Central memory CD4-positive, alpha-beta T cell (primary cell): ENCODE results near the gene PAWR.
"Not testable (repeated sequence)": the region's sequence is repeated elsewhere in the genome, so short reads cannot be mapped to it uniquely, and the experiment has no call there.

Experiments
- DNase-seq: peaks from one replicate; pipeline ENCODE4 v3.0.0; 2022

Gene PAWR

DNA sequence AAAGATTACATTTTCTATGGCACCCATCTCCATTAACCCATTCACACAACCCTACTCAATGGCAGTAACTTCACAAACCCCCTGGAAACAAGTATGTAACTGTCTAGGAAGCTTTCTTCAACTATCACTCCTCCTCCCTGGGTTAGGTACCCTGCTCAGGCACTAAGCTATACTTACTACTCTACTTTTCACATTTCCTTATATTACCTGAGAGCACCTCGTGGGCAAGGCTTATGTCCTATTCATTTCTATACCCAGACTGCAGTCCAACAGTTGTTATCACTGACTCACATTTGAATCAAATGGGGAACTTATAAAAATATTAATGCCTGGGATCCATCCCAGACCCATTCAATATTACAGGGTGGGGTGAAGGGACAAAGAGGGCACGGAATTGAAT lies 4.6 kb downstream of the PAWR start:
- DNase-seq, result no peak

DNA sequence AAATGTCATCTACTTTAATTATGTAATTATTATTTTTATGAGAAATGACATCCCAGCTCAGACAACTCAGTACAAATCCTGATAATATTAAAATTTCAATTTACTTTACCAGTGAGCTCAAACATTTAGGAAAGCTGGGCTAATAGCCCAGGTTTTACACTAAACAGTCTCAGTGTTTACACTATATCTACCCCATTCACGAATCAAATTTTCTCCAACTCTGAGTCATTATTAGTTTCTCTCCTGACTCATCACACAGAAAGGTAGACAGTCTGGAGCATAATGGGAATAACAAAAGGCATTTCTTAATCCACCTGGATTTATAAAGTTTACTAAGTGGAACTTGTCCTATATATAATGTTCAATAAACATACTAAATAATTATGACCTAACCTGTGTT lies 5.7 kb downstream of the PAWR start:
- DNase-seq, result no peak

DNA sequence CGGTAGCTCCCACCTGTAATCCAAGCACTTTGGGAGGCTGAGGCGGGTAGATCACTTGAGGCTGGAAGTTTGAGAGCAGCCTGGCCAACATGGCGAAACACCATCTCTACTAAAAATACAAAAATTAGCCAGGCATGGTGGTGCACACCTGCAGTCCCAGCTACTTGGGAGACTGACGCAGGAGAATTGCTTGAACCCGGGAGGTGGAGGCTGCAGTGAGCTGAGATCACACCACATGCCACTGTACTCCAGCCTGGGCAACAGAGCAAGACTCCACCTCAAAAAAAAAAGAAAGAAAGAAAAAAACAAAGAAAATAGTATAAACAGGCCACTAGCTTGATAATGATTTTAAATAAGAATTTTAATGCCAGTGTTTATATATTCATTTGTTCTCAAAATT lies 6.4 kb downstream of the PAWR start:
- DNase-seq, result not testable (repeated sequence)

DNA sequence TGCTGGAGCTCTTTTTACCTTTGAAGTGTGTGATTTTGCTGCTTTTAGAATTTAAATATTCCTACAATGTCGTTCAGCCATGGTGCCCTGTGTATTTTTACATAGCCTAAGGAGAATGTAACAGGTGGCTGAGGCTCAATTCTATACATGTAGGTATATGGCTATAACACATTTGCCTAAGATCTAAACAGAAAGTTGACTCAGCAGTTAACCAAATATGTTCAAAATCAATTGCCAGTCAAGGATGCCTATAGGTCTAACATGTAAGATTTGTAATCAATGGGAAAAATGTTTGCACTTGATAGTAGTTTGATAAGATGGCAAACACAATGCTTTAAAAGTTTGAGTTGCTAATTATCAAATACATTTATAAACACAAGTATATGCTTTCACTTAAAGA lies 8.2 kb downstream of the PAWR start:
- no peak for DNase-seq

DNA sequence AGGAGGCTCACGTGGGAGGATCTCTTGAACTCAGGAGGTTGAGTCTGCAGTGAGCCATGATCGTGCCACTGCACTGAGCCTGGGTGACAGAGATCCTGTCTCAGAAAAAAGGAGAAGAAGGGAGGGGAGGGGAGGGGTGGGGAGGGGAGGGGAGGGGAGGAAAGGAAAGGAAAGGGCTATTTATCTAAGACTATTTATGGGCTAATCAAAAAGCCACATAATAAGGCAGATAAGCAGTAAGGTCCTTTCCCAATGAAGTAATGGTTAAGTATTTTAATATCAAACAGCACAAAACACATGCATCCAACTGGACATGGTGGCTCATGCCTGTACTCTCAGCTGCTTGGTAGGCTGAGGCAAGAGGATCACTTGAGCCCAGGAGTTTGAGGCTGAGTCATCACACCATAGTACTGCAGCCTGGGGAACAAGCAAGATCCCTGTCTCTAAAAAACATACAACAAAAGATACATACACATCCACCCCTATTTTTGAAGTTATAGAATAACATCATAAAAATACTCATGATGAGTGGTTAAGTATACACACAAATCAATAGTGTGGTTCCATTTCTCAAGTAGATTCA lies 9.7 kb downstream of the PAWR start:
- DNase-seq, result no peak

DNA sequence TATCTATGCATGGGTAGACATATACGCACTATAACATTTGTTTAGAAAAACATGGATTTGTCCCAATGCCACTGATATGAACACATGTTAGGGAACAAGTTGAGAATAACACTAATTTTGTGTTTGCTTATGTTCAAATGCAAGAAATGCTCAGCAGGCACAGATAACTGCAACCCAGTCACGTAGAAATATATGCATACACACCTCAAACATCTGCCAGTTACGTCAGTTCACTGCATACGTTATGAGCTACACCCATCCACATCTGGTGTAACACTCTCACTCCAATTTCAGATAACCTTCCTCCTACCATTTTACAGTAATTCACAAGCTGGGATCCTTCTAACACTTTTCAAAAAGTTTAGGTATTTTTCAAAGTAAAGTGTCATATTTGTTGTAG lies 10.7 kb downstream of the PAWR start:
- no peak for DNase-seq

DNA sequence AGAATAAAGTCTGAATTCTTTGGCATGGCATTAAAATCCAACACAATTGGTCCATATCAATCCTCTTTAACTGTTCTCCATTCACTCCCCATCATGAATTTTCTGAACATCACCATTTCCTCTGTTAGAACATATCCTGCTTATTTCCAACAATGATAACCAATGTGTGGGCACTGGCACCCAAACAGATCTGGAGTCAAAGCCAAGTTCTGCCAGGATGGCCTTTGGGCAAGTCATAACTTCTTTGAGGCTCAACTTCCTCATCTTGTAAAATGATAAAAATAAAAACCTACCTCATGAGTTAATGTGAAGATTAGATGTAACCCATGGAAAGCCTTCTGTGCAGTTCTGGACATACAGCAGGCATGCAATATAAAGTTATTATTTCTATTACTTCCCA lies 12.5 kb downstream of the PAWR start:
- no peak for DNase-seq

DNA sequence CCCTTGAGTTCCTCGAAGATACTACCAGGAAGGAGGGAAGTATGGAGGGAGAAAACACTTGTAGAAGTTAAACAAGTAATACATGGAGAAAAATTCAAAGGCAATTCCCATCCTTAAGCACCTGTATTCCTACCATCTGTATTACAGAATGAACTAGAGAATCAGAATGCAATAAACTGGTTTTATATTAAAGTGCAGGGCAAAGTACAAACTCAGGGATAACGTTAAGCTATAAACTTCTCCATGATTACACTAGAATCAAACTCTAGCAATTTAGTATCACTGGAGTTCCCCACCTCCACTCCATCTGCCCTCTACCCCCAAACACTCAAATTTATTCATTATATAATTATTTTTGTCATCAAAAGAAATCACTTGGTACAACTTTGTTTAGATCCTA lies 13.1 kb downstream of the PAWR start:
- DNase-seq, result no peak

DNA sequence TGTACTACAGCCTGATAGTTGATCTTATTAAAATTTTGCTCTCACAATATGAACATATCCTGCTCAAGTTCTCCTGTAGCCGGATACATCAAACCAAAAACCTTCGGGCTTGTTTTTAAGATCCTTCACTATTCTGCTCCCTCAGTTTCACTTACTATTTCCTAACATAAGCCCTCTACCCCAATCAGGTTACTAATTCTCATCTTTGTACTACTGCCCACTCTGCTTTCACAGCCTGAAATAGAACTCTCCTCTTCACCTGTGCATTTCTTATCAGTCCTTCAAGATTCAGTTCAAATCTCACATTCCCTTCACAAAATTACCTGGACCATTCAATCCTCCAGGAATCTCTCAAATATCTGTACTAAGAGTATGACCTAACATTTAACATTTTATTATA lies 14.2 kb downstream of the PAWR start:
- no peak for DNase-seq

DNA sequence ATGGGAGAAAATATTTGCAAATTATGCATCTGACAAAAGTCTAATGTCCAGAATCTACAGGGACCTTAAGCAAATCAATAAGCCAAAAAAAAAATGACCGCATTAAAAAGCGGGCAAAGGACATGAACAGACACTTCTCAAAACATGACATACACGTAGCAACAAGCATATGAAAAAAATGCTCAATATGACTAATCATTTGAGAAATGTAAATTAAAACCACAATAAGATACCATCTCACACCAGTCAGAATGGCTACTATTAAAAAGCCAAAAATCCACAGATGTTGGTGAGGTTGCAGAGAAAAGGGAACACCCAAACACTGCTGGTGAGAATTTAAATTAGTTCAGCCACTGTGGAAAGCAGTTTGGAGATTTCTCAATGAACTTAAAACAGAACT lies 16.1 kb downstream of the PAWR start:
- DNase-seq, result no peak

DNA sequence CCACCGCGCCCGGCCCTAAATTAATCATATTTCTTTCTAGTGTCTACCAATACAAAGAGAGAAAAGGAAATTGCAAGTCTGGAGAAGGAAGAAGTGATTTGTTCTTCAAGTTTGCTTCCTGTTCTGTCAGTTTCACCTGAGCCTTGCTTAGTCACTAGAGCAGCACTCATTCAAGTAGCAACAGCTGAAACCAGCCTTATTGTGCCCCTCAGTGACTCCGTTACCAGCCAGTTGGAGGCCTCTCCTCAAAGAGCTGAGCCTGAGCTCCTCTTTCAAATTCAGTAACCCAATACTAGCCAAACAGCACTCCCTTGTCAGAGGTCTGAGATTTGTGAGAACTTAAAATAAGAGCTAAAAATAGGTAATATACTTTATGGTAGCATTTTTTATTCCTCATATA lies 17.4 kb downstream of the PAWR start:
- no peak for DNase-seq

DNA sequence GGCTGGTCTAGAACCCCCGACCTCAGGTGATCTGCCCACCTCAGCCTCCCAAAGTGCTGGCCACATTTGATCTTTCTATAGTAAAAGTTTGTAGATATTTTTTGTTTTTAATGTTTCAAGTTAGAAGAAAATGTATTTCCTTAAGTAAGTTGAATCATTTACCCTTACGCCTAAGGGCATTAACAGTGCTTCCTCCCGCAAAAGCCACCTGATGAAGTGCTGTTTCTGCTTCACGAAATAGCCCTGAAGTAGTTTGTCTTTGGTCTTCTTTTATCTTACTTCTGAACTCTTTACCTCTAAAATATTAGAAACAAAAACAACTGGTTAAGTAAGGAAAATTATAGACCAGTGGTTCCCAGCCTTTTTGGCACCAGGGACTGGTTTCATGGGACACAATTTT lies 22.7 kb downstream of the PAWR start:
- DNase-seq, result no peak

DNA sequence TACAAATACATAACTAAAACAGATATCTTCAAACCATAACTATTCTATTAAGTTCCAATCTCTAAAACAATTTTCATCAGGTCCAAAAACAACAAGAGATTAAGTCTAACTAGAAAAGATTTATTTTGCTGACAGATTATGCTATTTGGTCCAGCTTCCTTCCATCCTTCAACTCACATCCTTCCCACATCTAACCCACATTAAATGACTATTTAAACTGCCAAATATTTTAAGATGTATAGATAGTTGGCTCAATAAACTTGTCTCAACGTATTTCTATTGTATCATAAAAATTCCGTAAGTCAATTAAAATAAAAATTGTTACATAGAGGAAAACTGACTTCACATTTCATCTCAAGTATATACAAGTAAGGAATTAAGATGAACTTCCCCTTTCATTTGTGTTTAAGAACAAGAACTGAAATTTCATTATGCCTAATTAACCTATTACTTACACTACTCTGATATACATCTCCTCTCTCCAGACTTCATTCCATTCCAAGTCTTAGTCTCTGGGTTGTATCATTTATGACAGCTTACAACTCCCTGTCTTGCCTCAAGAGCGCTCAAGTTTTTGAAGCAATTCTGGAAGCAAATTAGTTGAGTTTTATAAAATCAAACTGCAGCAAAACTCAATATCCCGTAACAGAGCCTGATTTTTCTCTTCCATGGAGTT lies 25.4 kb downstream of the PAWR start:
- no peak for DNase-seq

DNA sequence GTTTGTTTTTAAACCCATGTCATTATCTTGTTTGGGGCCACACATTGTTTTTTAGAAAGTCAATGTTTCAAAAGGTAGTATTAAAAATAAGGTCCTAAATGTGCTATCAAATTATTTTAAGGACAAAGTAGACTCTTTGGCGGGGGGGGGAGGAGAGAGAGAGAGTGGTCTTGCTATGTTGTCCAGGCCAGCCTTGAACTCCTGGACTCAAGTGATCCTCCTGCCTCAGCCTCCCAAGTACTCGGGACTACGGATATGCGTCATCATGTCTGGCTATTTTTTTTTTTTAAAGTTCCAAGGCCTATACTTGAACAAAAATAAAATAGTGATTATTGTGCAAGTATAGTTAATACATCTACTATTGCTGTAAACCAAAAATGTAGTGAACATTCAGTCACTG lies 26.2 kb downstream of the PAWR start:
- no peak for DNase-seq

DNA sequence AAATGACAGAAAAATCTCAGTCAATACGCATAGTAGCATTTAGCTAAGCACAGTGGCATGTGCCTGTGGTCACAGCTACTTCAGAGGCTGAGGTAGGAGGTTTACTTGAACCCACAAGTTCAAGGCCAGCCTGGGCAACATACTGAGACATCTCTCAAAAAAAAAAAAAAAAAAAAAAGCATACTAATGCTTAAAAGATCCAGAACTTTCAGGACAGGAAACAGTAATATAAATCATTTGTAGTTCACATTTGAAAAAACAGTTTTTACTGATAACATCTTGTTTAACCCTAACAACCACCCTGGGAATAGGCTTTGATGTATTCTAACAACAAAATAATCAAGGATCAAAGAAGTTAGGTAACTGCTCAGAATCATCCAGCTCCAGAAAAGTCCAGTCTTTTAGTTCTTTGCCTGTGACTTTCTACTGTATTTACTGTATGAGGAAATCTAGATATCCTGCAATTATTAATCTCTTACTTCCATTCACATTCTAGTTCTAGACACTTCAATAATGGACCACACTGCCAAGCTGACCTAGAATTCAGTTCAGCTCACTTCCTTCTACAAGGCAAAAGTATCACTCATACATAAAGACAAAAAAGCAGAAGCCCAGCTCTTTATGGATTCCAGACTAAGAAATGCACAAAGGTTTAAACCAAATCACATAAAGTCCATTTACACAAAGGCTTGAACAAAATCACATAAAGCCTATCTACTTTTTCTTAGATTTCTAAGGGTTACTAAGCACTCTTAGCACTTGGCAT lies 28.5 kb downstream of the PAWR start:
- no peak for DNase-seq

DNA sequence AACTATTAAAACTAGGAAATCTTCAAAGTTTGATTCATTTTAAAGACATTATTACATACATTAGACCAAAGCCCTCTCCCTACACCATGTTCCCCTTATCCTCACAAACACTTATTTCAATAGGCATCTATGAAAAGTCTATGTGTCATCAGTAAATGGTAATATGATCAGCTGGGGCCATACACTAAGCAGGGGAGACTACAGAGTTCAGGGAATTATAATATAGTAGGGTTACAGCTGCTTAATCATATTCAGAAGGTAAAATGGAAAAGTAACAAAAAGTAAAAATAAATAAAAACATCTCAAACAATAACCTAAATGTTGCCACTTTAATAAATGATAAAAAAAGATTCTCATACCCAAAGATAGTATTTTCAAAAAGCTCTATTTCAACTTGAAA lies 29.1 kb downstream of the PAWR start:
- DNase-seq, result no peak

DNA sequence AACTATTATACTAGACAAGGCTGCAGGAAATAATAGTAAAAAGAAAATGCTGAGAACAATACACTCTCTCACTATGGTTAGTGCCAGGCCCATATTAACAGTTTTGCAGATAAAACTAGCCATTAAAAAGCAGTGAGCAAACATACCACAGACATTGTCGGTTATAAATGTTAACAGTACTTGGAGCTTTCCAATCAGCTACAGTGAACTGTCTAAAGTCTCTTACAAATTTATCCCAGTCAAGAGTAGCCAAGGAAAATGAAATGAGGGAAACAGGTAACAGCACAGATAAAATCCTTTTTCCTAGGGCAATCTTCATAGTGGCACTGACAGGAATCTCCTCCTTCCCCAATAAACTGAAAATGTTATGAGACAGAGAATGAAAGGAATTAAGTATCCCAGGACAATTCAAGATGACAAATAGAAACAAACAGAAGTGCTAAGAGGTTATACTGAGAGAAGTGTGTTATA lies 30.8 kb downstream of the PAWR start:
- DNase-seq, result no peak

DNA sequence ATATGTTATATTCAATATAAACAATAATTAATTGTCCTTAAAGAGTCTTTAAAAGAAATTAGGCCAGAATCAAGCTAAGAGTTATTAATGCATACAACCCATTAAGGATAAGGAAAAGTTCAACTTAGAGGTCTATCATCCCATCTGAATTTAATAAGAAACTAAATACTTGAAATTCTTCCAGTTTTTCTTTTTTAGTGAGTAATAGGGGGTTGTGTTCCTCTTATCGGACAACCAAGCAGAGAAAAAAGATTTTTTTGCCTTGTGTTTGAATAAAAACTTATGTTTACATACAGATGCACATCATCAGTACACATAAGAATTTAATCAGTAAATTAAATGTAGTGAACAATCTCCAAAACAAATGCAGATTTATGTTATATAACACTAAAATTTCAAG lies 32.5 kb downstream of the PAWR start:
- DNase-seq, result no peak

DNA sequence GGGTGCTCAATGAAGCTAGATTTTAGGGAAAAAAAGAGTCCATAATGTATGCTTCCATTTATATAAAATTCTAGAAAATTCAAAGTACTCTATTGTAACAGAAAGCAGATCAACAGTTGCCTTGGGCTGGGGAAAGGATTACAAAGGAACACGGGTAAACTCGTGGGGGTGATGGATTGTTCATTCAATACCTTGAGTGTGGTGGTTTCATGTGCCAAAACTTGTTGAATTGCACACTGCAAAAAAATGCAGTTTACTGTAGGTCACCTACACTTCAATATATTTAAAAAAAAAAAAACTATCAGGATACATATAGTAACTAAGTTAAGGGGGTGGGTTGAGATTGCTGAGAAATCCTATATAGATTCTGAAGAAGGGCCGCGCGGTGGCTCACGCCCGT lies 33.6 kb downstream of the PAWR start:
- DNase-seq, result no peak

DNA sequence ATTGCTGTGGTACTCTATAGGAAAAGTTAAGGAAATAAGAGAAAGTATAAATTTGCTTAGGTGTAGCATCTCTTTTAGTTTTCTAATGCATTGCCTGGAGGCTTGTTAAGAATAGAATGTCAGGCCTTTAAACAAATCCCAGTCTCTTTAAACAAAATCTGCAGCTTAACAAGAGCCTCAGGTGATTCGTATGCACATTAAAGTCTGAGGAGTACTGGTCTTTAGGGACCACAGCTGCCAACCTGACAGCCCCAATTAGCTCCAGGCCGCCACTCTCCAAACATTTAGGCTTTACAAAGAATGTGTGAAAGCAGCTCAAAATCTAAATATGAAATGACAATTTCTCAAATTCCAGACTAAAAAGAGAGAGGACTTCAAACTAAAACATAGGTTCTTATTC lies 35.7 kb downstream of the PAWR start:
- DNase-seq, result no peak

DNA sequence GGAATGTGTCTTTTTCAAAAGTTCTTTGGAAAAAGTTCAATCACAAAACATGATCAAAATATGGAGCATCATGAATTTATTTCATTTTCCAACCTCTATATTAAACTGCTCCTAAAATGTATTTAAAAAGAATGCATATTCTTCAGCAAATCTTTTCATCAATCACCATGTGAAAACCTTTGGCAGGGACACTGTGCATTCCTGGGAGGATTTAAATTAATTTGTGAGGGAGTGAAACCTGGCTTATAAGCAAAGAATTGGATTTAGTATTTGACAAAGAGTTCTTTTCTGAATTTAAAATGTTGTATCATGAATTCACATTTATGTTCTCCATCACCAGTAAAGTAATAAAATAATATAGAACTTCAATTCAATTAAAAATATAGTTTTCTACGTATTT lies 38.2 kb downstream of the PAWR start:
- DNase-seq, result no peak

DNA sequence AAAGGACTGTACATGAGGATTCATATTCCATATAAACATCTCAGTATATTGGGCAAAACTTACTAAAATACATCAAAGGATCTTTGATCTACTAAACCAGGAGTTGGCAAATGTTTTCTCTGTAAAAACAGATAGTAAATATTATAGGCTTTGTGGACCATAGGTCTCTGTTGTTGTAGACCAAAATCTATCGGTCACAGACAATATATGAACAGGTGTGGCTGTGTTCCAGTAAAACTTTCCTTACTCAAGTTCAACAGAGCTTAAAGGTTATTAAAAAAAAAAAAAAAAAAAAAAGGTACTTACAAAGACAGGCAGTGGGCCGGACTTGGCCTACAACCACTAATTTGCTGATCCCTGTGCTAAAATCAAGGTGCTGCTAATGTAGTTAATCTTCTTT lies 40.3 kb downstream of the PAWR start:
- DNase-seq, result no peak

DNA sequence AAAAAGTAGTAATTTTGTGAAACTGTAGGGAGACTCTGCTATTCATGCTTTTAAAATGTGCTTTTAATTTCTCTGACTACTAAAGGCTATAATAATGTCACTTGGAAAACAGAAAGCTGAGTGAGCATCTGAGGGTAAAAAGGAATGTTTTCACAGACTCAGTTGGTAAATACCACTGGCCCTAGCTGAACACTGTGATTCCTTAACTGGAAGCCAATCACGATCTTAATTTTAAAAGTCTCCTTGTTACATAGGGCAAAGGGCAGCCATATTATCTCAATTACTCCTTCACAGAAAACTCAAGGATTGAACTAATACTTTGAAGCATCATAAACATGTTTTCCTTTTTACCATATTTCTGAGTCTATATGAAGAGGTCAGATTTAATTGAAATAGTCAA lies 41.9 kb downstream of the PAWR start:
- no peak for DNase-seq

DNA sequence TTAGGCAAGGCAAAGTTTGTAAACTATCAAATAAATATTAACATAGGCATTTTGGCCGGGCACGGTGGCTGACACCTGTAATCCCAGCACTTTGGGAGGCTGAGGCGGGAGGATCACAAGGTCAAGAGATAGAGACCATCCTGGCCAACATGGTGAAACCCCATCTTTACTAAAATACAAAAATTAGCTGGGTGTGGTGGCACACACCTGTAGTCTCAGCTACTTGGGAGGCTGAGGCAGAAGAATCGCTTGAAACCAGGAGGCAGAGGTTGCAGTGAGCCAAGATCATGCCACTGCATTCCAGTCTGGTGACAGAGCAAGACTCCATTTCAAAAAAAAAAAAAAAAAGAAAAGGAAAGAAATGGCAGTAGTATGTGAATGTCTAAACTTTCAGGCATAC lies 43.9 kb downstream of the PAWR start:
- not testable (repeated sequence) for DNase-seq
